ENCODE results near the gene MAP3K14.
"Not testable (repeated sequence)": the region's sequence is repeated elsewhere in the genome, so short reads cannot be mapped to it uniquely, and the experiment has no call there.

Gene MAP3K14

DNA sequence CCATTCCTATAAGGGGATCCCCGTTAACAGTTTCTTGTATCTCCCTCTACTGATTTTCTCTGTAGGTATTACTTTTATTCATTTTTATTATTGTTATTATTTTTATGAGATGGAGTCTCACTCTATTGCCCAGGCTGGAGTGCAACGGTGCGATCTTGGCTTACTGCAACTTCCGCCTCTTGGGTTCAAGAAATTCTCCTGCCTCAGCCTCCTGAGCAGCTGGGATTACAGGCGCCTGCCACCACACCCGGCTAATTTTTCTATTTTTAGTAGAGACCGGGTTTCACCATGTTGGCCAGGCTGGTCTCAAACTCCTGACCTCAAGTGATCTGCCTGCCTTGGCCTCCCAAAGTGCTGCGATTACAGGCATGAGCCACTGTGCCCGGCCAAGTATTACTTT, 14.6 kb downstream of the MAP3K14 start:
- DNase-seq (ENCODE audit: extremely low read depth in 1 of 2, low read depth in 1 of 2), result not testable (repeated sequence)

DNA sequence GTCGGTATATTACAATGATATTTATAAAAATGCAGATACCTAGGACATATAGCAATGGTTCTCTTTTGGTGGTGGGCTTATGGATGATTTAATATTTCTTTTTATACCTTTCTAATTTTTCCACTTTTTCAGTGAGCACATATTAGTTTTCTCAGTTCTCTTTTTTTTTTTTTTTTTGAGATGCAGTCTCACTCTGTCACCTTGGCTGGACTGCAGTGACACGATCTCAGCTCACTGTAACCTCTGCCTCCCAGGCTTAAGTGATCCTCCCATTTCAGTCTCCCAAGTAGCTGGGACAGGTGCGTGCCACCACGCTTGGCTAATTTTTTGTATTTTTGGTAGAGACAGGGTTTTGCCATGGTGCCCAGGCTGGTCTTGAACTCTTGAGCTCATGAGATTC, 15.1 kb downstream of the MAP3K14 start:
- DNase-seq (ENCODE audit: extremely low read depth in 1 of 2, low read depth in 1 of 2), result no peak

DNA sequence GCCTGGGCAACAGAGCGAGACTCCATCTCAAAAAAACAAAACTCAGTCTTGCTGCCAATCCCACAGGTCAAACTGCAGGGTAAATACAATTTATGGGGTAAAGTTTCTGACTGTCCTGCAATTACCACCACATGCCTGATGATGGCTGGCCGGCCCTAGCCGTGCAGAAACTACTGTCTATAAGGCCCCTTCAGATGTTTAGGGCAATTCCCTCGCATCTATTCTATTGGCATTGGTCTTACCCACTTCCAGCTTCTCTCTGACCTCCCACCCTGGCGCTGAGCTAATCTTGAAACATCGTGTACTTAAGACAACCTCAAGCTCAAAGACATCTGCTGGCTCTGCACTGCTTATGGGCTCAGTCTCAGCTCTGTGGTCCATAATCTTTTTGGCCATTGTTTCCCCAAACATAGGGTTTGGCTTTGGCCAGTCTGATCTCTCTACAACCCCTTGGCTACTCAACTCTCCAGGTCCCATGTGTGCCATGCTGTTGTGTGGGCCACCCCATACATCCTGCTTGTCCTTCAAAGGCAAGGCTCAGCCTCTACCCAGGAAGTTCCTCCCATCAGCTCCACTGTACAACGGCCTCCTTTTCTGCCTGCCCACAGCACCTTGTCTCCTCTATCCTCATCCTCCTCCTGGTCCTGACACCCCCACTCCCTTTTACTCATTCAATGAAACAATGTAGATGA, 16.6 kb downstream of the MAP3K14 start:
- no peak for DNase-seq (ENCODE audit: extremely low read depth in 1 of 2, low read depth in 1 of 2)

DNA sequence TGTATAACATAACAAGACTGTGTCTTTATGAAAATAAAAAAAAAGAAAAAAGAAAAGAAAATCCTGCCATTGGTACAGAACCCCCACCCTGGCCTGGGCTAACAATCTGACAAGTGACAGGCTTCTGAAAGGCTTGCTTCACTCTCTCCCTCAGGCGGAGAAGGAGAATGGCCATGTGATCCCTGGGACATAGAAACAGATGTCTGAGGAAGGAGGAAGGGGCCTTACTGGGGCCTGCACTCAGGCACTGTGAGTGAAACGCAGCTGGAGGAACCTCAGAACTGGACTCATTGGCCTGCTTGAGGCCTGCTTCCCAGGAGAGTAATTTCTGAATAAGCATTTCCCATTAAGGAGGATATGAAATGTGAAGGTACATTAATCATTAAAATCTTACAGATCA, 17.5 kb downstream of the MAP3K14 start:
- DNase-seq (ENCODE audit: extremely low read depth in 1 of 2, low read depth in 1 of 2), result no peak

DNA sequence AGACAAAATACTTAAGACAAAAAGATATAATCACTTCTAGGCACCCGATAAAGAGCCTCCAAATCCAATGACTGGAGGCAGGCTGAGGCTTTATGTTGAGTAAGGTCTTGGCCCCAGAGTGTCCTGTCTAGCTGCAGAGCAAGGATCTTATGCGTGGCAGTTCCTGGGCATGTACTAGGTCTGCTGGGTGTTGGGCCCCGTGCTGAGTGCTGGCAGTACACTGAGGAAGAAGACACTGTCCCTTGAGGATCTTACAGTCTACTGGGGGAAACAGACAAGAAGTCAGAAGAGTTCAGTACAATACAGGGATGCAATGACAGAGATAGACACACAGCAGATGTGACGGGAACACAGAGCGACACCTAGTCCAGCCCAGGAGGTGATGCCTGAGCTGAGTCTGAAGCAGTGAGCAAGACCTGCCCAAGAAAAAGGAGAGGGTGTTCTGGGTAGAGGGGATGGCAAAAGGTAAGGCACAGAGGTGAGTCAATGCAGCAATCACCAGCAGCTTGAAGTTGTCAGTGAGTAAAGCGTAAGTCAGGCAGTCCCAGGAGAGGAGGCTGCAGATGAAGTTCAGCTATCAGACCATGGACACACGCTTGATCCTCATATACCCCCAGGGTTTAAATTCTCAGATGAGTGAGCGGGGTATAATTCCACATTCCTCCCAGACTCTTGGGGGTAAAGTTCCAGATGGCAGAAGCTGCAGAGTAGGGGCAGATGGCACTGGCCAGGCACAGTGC, 18.1 kb downstream of the MAP3K14 start:
- no peak for DNase-seq (ENCODE audit: extremely low read depth in 1 of 2, low read depth in 1 of 2)

DNA sequence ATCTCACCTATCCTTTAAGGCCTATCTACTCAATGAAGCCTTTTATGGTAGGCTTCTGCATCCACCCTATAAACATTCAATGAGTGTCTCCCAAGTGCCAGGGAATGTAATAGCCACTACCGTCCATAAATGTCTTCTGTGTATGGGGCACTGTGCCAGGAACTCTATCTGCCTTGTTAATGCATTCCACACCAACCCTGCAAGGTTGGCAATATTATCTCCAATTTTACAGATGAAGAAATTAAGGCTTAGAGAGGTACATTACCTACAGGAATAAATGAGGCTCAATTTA, 20.0 kb downstream of the MAP3K14 start:
- no peak for DNase-seq (ENCODE audit: extremely low read depth in 1 of 2, low read depth in 1 of 2)

DNA sequence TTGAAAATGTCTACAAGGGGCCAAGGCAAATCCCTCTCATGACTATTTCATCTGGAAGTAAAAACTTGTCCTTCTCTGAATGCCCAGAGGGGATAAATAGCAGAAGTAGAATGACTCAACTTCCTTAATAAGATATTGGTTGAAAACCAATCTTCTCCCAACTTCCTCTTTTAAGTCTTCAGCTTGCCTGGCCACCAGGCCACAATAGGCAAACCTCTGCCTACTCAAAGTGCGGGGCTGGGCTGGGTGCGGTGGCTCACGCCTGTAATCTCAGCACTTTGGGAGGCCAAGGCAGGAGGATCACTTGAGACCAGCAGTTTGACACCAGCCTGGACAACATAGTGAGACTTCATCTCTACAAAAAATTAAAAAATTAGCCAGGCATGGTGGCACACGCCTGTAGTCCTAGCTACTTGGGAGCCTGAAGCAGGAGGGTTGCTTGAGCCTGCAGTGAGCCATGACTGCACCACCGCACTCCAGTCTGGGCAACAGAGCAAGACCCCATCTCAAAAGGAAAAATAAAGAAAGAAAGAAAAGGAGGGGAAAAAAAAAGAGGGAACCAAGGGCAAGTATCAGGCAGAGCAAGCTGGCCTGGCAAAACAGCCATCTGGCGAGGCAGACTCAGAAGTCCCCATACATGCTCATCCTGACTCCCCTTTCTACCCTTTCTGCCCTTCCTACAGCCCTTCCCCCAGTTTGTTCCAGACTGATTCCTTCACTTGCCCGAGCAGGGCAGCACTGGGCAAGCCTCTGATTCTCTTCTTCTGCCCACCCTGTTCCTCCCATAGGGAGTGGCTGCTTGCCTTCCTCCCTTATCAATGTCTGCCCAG, 20.6 kb downstream of the MAP3K14 start:
- no peak for DNase-seq (ENCODE audit: extremely low read depth in 1 of 2, low read depth in 1 of 2)

DNA sequence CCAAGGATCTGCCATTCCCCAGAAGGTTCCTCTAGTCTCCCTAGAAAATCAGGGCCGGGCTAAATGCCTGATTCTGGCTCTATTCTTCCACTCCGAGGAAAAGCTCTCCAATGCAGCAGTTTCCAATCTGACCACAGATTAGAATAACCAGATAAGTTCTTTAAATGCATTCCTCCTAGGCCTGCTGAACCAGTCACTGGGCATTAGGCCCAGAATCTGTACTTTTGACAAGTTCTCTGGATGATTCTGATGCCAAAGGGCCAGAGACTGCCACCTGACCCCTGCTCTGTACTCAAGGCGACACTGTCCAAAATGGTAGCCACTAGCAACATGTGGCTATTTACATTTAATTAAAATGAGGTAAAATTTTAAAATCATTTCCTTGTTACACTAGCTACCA, 22.3 kb downstream of the MAP3K14 start:
- no peak for DNase-seq (ENCODE audit: extremely low read depth in 1 of 2, low read depth in 1 of 2)

DNA sequence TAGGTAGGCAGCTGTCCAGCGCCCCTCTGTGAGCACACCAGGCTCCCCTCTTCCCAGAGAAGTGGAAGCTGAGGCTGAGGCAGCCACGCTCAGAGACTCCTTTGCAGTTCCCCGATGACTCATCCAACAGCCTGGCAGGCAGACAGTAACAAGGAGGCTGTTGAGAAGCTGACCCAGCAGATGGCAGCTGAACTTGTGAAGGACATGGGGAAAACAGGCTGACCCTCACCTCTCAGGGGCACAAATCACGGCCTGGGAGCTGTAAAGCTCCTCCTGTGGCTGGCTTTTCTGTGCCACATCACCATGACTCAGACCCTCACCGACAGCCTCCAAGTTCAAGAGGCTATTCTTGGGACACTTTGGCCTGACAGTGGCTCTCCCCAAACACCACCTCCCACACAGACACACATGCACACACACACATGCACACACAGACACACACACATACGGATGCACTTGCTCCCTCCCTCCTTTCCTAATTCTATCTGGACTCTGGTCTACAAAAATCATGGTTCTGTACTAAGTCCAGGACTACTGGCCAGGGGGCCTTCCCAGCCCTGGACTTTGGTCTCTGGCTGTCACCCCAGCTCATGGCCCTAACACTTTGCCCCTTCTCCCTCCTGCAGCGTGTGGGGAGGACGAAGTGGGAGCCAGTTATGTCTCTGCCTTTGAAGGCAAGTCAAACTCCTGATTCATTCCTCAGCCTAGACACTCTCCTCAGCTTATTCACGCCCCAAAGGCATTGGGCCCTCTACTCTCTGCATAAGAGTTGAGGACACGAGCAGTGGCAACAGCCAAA, 23.2 kb downstream of the MAP3K14 start:
- no peak for DNase-seq (ENCODE audit: extremely low read depth in 1 of 2, low read depth in 1 of 2)

DNA sequence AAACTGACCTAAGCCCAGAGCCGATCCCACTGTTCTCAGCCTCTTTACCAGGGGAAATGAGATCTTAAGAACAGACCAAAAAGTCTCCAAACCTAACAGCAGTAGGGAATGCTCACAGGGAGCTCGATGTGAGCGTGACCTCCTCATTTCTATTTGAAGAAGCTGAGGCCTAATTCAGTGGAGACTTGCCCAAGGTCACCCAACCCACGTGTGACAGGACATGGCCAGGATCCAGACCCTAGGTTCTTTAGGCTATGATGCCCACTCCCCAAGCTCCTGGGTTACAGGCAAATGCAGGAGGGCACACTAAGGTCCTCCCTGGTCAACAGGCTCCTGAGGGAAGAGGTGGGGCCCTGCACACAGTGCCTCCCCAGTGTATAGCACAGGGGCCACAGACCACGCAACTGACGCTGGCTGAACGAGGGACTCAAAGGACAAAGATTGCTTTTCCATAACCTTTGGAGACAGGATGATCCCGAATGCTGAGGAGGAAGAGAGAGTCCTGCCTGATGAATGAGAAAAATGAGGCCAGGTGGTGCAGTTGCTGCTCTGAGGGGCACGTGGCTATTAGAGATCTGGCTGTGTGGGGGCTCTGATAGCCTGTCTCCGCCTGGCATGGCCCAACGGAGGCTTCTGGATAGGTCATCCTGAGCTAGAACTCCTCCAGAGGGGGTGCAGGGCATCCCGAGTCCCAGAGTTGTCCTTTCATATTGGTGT, 24.0 kb downstream of the MAP3K14 start:
- DNase-seq (ENCODE audit: extremely low read depth in 1 of 2, low read depth in 1 of 2), result no peak

DNA sequence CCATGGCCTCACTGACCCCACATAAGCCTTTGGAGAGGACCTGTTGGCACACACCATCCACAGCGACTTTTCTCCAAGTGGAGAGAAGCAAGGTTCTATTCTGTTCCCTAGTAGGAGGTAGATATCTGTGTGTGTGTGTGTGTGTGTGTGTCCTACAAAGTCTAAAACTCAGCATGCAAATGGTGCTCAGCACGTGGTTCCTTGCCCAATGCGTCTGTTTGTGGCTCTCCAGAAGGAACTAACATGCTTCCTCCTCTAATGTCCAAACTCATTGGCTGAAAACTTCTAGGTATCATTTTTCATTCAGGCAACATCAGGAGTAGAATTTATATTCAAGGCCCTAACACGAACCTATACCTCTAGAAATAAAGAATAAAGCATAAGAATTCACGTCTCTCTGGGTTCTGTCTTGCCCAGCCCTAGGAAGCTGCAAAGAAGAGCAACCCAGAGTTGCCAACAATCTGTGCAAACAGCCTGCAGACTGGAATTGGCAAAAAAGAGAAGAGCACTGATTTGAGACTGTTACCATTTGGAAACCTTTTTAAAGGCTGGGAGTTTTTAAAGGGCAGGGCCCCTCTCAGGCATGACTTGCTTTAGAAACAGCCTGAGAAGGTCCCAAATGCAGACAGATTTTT, 25.5 kb downstream of the MAP3K14 start:
- DNase-seq (ENCODE audit: extremely low read depth in 1 of 2, low read depth in 1 of 2), result no peak

DNA sequence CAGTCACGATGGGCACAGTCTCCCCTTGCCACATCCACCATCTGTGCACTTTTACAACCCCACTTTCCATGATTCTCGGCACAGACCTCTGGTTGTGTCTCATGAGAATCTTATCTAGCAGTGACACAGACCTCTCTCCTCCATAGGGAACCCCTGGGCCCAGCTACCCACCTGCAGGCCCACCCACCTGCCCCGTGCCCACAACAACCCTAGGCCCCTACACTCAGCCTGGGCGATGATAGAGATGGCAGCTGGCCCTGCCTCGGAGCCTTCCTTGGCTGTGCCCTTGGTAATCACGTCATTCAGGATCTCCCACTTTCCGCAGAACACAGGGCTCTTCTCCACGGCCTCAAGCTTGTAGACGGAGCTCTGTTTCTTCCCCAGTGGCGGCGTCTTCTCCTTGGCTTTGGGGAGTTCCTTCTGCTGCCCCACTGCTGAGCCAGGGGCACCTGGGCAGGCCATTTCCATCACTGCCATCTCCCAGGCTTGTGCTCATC, 26.5 kb downstream of the MAP3K14 start:
- no peak for DNase-seq (ENCODE audit: extremely low read depth in 1 of 2, low read depth in 1 of 2)

DNA sequence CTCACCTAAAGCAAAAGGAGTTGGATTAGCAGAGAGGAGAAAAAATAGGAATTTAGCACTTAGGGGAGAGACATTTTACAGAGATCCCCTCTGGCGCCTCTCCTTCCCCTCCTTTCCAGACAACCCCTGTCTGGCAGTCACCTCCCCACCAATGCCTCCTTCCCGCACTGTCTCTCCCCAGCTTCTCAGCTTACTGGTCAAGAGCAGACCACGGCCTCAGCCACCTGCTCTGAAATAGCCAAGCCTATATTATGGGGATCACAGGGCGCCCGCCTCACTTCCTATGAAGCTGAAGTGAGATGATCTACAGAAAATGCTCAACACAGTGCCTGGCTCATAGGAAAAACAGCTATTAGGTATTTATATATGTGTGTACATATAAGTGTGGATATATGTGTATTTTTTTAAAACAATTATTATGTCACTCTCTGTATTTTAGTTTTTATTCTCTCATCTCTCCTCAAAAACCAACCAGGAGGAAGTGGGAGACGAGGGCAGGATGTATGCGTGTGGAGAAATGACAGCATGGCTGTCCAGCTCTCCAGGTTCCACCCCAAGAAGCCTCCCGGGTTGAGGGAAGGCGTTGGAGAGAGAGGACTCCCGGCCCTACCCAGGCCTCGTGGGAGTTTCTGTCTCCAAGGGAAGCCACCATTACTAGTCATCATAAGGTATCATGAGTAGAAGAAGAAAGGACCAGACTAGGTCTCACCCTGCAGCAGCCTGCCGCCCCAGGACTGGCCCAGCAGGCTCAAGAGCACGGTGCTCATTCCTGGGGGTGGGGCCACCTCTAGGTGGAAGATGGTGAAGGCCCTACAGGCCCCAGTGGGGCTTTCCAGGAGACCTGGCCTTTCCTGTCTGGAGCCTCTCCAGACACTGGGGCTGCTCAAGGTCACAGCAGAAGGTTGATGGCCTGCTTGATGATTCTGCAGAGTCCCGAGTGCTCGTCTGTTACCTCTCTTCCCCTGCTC, 27.2 kb downstream of the MAP3K14 start:
- DNase-seq (ENCODE audit: extremely low read depth in 1 of 2, low read depth in 1 of 2), result no peak

DNA sequence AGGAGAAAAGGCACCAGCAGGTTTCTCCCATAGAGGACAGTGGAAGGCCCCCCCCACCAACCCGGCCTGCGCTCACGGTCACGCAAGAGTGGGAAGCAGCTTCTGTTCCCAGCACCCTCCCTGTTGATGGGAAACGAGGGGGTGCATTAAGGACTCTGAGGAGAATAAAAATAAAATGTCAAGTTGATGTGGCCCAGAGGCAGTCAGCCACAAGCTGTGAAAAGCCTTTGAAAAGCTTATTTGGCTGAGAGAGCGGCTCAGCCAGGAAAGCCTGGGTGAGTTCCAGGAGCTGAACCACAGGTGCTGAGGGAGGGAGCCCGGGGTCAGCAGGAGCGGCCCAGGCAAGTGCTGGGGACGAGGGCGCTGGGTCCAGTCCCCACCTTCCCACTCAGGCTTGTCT, 28.0 kb downstream of the MAP3K14 start:
- no peak for DNase-seq (ENCODE audit: extremely low read depth in 1 of 2, low read depth in 1 of 2)

DNA sequence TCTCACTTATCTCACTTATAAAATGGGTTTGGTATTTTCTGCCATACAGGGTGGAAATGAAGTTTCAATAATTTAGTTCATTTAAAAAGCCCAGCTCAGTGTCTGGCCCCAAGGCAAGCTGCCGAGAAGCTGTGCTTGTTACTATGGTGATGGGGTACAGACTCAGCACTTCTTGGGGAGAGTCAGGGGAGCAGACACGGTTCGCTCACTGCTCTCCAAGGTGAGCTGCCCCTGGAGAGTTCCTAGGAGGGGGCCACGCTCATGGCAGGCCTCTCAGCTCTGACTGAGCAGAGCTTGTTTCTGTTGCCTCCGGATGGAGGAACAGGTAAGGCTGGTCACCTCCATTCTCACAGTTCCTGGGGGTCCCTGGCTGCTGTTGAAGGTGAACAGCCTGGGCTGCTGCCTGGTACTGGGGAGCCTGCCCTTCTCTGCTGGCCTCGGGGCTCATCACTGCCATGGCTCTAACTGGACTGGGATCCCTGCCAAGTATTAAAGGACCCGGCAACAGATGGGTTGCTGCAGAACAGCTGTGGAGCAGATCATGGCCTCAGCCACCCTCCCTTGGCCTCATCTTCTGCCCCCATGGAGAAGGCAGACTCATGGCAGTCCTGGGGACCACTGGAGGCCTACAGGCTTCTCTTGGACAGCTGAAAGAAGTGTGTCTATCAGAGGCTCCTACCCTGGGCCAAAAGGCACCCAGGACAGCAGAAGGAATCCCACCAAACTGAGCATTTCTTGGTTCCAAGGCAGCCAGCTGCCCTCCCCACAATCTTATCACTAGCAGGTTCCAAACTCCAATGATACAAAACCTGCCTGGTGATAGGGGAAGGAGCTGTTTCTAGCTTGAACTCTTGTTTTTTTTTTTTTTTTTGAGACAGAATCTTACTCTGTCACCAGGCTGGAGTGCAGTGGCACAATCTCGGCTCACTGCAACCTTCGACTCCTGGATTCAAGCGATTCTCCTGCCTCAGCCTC, 29.0 kb downstream of the MAP3K14 start:
- DNase-seq (ENCODE audit: extremely low read depth in 1 of 2, low read depth in 1 of 2), result no peak

DNA sequence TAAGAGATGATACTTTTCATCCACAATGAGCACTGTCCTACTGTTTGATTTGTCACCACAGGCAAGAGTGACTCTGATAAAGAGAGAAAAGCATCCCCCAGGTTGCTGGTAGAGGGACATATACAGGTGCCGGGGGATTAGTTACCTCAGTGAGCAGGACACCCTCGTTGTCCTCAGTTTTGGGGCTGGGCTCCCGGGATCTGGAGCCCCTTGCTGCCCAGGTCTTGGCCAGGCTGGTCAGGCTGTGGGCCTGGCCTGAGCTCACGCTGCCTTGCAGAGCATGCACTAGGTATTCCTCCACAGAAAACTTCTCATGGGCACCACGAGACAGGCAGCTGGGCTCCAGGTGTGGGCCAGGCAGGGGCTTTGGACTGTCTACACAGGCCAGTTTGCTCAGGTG, 30.5 kb downstream of the MAP3K14 start:
- no peak for DNase-seq (ENCODE audit: extremely low read depth in 1 of 2, low read depth in 1 of 2)

Measured in activated CD8-positive, alpha-beta memory T cell treated with anti-CD3 and anti-CD28 coated beads for 1 hour (primary cell).